Ishikawa (cell line): ENCODE results near the gene SRSF12.

Experiments
- CEBPB ChIP-seq: IDR thresholded peaks from 2 replicates; pipeline ENCODE4 v1.6.1; 2012
- CREB1 ChIP-seq: IDR thresholded peaks from 2 replicates; pipeline ENCODE4 v1.6.1; 2012; ENCODE audit warnings: low read depth
- EGR1 ChIP-seq: IDR thresholded peaks from 2 replicates; pipeline ENCODE4 v1.6.1; 2012
- EP300 ChIP-seq: IDR thresholded peaks from 2 replicates; pipeline ENCODE4 v1.6.1; 2012; ENCODE audit warnings: borderline replicate concordance
- FOXM1 ChIP-seq: IDR thresholded peaks from 2 replicates; pipeline ENCODE4 v1.6.1; 2012; ENCODE audit warnings: low read depth, borderline replicate concordance
- MAX ChIP-seq: IDR thresholded peaks from 2 replicates; pipeline ENCODE4 v1.6.1; 2012
- NFIC ChIP-seq: IDR thresholded peaks from 2 replicates; pipeline ENCODE4 v1.6.1; 2012
- RAD21 ChIP-seq: IDR thresholded peaks from 2 replicates; pipeline ENCODE4 v1.6.1; 2012; ENCODE audit warnings: low read depth
- REST ChIP-seq: IDR thresholded peaks from 2 replicates; pipeline ENCODE4 v1.6.1; 2012; ENCODE audit warnings: low read depth, mild to moderate bottlenecking
- TAF1 ChIP-seq: IDR thresholded peaks from 2 replicates; pipeline ENCODE4 v1.6.1; 2012; ENCODE audit warnings: low read depth, mild to moderate bottlenecking
- TCF12 ChIP-seq: IDR thresholded peaks from 2 replicates; pipeline ENCODE4 v1.6.1; 2012; ENCODE audit warnings: low read depth
- TEAD4 ChIP-seq: IDR thresholded peaks from 2 replicates; pipeline ENCODE4 v1.6.1; 2012
- USF1 ChIP-seq: IDR thresholded peaks from 2 replicates; pipeline ENCODE4 v1.6.1; 2012
- YY1 ChIP-seq: IDR thresholded peaks from 2 replicates; pipeline ENCODE4 v1.6.1; 2012; ENCODE audit warnings: low read depth
- ZBTB7A ChIP-seq: IDR thresholded peaks from 2 replicates; pipeline ENCODE4 v1.6.1; 2012; ENCODE audit warnings: low read depth

Gene SRSF12

GRCh38 chr6:89098461-89098860 lies 19.4 kb downstream of the SRSF12 start:
- TF ChIP-seq EGR1 (no peak), NFIC (no peak), USF1 (no peak), TEAD4 (no peak), YY1 (no peak), CREB1 (no peak), TAF1 (no peak), CEBPB (no peak), FOXM1 (no peak), EP300 (no peak), REST (no peak), TCF12 (no peak)

DNA sequence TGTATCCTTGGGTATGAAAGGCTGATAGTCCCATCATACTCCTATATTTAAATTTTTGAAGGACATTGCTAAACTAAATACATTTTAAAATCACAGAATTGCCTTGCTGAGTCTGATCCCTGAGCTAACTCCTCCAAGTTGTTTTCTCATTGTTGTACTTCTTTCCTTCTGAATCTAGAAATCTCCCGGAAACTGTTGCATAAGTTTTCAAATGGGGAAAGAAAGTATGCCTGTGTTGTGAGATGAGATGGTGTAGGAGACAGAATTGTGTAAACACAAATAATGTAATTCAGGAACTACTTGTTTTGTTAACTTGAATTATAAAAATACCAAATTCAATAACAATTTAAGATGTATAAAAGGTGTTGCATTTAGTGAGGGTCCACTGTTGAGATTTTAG lies 30.0 kb downstream of the SRSF12 start:
- TF ChIP-seq MAX (no peak), EP300 (no peak), YY1 (no peak), REST (no peak), NFIC (no peak), TAF1 (no peak), CEBPB (no peak), CREB1 (no peak), ZBTB7A (no peak), EGR1 (no peak), TEAD4 (no peak), USF1 (no peak), TCF12 (no peak), FOXM1 (no peak), RAD21 (no peak)

GRCh38 chr6:89085409-89086205 lies 32.3 kb downstream of the SRSF12 start:
- TF ChIP-seq REST, result no peak
- TF ChIP-seq FOXM1, result no peak
- TF ChIP-seq EGR1, result no peak
- no peak for TF ChIP-seq TEAD4
- TF ChIP-seq EP300, result no peak
- no peak for TF ChIP-seq CEBPB
- no peak for TF ChIP-seq ZBTB7A
- no peak for TF ChIP-seq TAF1
- no peak for TF ChIP-seq USF1
- TF ChIP-seq TCF12, result no peak
- no peak for TF ChIP-seq CREB1
- no peak for TF ChIP-seq MAX
- no peak for TF ChIP-seq YY1
- TF ChIP-seq RAD21, result no peak
- no peak for TF ChIP-seq NFIC

DNA sequence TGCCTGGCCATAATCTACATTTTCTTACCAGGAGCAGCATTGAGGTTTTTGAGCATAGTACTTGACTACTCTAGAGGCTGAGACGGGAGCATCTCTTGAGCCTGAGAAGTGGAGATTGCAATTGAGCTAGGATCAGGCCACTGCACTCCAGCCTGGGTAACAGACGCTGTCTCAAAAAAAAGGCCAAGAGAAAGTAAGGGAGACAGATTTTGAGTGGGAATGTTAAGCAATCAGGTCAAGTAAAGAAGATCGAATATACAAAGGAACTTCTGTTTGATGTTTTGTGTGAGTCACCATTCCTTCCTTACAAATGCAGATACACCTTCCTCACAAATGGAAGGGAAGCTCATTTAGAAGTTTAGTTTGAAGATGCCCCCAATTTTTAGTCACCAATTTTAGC lies 32.9 kb downstream of the SRSF12 start:
- no peak for TF ChIP-seq TAF1
- TF ChIP-seq FOXM1, result no peak
- TF ChIP-seq EP300, result no peak
